Erythroblast (primary cell): ENCODE data around the gene AKAP8.

Experiments
- GATA1 ChIP-seq: IDR thresholded peaks from 2 replicates; pipeline ENCODE4 v1.6.1; 2011; ENCODE audit warnings: low read depth, mild to moderate bottlenecking, control low read depth, low read length, moderate library complexity
- POLR2A ChIP-seq: IDR thresholded peaks from 2 replicates; pipeline ENCODE4 v1.6.1; 2011; ENCODE audit warnings: mild to moderate bottlenecking, low read length

- no peak for TF ChIP-seq POLR2A
- no peak for TF ChIP-seq GATA1
Measured at GRCh38 chr19:15426485-15427349, 47.1 kb upstream of the AKAP8 start.
